Chondrocyte (in vitro differentiated cells): Measurements from ENCODE around the gene ATP2A2. TPM values are rescaled to one million over a fixed set of nuclear protein-coding genes. Genes with fewer than 3 reads are reported as not detected.

Source experiments
- DNase-seq: peaks from one replicate; pipeline ENCODE4 v3.0.0; 2021; ENCODE audit warnings: mixed read lengths, low spot score
- H3K27ac Mint-ChIP-seq: one replicate; pipeline ENCODE4 v1.8.0; 2021; ENCODE audit warnings: mild to moderate bottlenecking, moderate library complexity, mixed read lengths; ENCODE audit not compliant: unreplicated experiment
- H3K27me3 Mint-ChIP-seq: 2 replicates; pipeline ENCODE4 v1.8.0; 2021; ENCODE audit warnings: low read depth, mixed read lengths
- H3K36me3 Mint-ChIP-seq: 2 replicates; pipeline ENCODE4 v1.8.0; 2021; ENCODE audit warnings: low read depth, mixed read lengths
- H3K4me1 Mint-ChIP-seq: 2 replicates; pipeline ENCODE4 v1.8.0; 2021; ENCODE audit warnings: low read depth, mild to moderate bottlenecking, mixed read lengths
- H3K4me3 Mint-ChIP-seq: one replicate; pipeline ENCODE4 v1.8.0; 2021; ENCODE audit warnings: mild to moderate bottlenecking, moderate library complexity, mixed read lengths; ENCODE audit not compliant: unreplicated experiment
- H3K9me3 Mint-ChIP-seq: 2 replicates; pipeline ENCODE4 v1.8.0; 2021; ENCODE audit warnings: low read depth, mixed read lengths
- total RNA-seq: library from RNA; stranded (reverse); gene quantifications from 3 replicates; pipeline ENCODE4 v1.2.1, GENCODE V29; 2021
- TF ChIP-seq, protein P1 (sequence below): fragments of 200-600 bp; sonication (generic); IDR thresholded peaks from 2 replicates; pipeline ENCODE4 v1.5.0; 2021; ENCODE audit warnings: antibody characterized with exemption, mild to moderate bottlenecking, moderate library complexity

Gene ATP2A2
- total RNA-seq, 1 donor from 2014 or later = 216 TPM

DNA sequence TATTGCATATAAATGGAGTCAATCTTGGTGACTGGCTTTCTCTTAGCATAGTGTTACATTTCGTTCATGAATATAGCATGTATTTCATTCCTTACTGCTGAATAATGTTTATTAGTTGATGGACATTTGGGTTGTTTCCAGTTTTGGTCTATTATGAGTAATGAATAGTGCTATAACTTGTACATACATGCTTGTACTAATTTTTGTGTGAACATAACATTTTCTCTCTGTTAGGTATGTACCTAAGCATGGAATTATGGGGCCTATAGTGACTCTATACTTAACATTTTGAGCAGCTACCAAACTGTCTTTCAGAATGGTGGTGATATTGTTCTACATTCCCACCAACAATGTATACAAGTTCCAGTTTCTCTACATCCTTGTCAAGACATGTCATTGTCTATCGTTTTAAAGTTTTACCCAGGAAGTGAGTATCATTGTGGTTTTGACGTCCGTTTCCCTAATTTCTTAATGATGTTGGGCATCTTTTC, 23.1 kb downstream of the ATP2A2 start:
- TF ChIP-seq, protein P1, sequence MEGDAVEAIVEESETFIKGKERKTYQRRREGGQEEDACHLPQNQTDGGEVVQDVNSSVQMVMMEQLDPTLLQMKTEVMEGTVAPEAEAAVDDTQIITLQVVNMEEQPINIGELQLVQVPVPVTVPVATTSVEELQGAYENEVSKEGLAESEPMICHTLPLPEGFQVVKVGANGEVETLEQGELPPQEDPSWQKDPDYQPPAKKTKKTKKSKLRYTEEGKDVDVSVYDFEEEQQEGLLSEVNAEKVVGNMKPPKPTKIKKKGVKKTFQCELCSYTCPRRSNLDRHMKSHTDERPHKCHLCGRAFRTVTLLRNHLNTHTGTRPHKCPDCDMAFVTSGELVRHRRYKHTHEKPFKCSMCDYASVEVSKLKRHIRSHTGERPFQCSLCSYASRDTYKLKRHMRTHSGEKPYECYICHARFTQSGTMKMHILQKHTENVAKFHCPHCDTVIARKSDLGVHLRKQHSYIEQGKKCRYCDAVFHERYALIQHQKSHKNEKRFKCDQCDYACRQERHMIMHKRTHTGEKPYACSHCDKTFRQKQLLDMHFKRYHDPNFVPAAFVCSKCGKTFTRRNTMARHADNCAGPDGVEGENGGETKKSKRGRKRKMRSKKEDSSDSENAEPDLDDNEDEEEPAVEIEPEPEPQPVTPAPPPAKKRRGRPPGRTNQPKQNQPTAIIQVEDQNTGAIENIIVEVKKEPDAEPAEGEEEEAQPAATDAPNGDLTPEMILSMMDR = no peak
- no peaks in the 10 kb centered on the region for H3K27me3 Mint-ChIP-seq
- peaks cover 22% of the 10 kb centered on the region for H3K36me3 Mint-ChIP-seq
- H3K27ac Mint-ChIP-seq = peak overlapping the region; percentile 89
- H3K4me3 Mint-ChIP-seq = no peak overlapping the region
- no peaks in the 10 kb centered on the region for H3K9me3 Mint-ChIP-seq
- DNase-seq = no peak
- peaks cover 46% of the 10 kb centered on the region for H3K4me1 Mint-ChIP-seq

DNA sequence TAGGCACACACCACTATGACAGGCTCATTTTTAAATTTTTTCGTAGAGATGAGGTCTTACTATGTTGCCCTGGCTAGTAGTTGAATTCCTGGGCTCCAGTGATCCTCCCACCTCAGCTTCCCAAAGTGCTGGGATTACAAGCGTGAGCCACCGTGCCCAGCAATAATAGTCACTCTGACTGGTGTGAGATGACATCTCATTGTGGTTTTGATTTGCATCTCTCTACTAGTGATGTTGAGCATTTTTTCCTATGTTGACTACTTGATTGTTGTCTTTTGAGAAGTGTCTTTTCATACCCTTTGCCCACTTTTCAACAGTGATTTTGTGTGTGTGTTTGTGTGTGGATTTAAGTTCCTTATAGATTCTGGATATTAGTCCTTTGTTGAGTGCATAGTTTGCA, 26.3 kb downstream of the ATP2A2 start:
- H3K4me1 Mint-ChIP-seq = peaks cover 41% of the 10 kb centered on the region
- DNase-seq = no peak
- no peak overlapping the region for H3K27ac Mint-ChIP-seq
- no peak overlapping the region for H3K4me3 Mint-ChIP-seq
- no peaks in the 10 kb centered on the region for H3K9me3 Mint-ChIP-seq
- no peaks in the 10 kb centered on the region for H3K27me3 Mint-ChIP-seq
- peaks cover 16% of the 10 kb centered on the region for H3K36me3 Mint-ChIP-seq
- TF ChIP-seq, protein P1 = no peak

DNA sequence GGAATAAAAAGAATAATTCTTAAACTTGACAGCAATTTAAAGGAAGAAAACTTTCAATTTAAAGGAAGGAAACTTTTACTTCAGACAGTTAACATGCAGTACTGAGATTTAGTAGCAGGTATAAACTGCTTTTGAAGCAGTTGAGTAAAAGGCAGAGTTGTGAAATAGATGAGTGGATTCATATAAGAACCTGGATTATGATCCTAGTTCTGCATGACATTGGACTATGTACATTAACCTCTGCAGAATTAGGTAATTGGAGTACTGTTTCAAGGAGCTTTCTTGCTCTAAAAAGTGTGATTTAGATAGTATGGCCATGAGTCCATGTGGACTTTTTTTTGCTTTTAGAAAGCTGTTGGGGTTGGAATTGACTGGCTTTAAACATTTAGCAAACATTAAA, 29.7 kb downstream of the ATP2A2 start:
- Mint-ChIP-seq H3K36me3 (peaks cover 11% of the 10 kb centered on the region), H3K4me3 (no peak overlapping the region), H3K27ac (no peak overlapping the region), H3K9me3 (no peaks in the 10 kb centered on the region), H3K27me3 (no peaks in the 10 kb centered on the region), H3K4me1 (peaks cover 48% of the 10 kb centered on the region)
- TF ChIP-seq, protein P1 = no peak
- no peak for DNase-seq

DNA sequence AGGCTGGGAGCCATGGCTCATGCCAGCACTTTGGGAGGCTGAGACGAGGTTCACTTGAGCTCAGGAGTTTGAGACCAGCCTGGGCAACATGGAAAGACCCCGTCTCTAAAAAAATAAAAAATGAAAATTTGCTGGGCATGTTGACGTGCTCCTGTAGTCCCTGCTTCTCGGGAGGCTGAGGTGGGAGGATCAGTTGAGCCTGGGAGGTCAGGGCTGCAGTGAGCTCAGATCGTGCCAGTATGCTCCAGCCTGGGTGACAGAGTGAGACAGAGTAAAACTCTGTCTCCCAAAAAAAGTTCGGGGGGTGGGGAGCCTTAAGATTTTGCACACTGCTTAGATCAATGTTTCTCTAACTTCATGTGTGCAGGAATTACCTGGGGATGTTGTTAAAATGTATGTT, 30.9 kb downstream of the ATP2A2 start:
- peaks cover 57% of the 10 kb centered on the region for H3K4me1 Mint-ChIP-seq
- H3K9me3 Mint-ChIP-seq = no peaks in the 10 kb centered on the region
- TF ChIP-seq, protein P1 = no peak
- peaks cover 12% of the 10 kb centered on the region for H3K36me3 Mint-ChIP-seq
- H3K27ac Mint-ChIP-seq = no peak overlapping the region
- no peak for DNase-seq
- no peak overlapping the region for H3K4me3 Mint-ChIP-seq
- H3K27me3 Mint-ChIP-seq = no peaks in the 10 kb centered on the region

DNA sequence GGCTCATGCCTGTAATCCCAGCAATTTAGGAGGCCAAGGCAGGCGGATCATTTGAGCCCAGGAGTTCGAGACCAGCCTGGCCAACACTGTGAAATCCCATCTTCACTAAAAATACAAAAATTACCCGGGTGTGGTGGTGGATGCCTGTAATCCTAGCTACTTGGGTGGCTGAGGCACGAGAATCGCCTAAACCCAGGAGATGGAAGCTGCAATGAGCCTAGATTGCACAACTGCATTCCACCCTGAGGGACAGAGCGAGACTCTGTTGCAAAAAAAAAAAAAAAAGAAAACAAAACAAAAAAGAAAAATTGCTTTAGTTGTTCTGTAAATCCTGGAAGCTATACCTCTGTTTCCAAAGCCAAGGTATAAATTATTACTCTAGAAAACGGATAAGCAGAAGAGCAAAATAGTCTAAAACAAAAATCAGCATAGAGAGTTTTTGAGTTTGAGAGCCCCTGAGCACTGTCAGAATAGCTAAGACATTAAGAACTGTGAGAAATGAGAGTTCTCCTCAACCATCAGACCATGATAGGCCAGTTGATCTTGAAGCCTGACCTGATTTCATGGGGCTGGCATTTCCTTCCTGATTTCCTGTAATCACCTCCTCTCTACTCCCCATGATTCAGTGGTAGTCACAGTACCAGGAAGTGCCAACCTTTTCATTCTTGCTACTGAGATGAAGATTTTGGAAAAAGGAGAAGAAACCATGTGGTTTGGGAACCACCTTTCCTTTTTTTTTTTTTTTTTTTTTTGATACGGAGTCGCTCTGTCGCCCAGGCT, 31.7 kb downstream of the ATP2A2 start:
- peaks cover 9% of the 10 kb centered on the region for H3K36me3 Mint-ChIP-seq
- peak overlapping the region; percentile 25 for H3K4me3 Mint-ChIP-seq
- no peaks in the 10 kb centered on the region for H3K9me3 Mint-ChIP-seq
- H3K27me3 Mint-ChIP-seq = no peaks in the 10 kb centered on the region
- H3K27ac Mint-ChIP-seq = peak overlapping the region; percentile 60
- H3K4me1 Mint-ChIP-seq = peaks cover 58% of the 10 kb centered on the region
- TF ChIP-seq, protein P1 = no peak
- DNase-seq = no peak
